ENCODE results near the gene MLPH. TPM values are rescaled to one million over a fixed set of nuclear protein-coding genes. Genes with fewer than 3 reads are reported as not detected.
A peak's percentile ranks its signal among the peaks of the same experiment; 100 is the strongest.

MLPH gene
- total RNA-seq, 1 experiment from 2014 or later = 7.7 TPM

GRCh38 chr2:237568121-237568660 is 81.1 kb downstream of the MLPH start:
- DNase-seq (ENCODE audit: low spot score) = no peak

- DNase-seq (ENCODE audit: low spot score) = no peak
These were observed 82.0 kb downstream of the MLPH start for GRCh38 chr2:237569041-237569440.

- no peak for DNase-seq (ENCODE audit: low spot score)
These were observed 82.8 kb downstream of the MLPH start for GRCh38 chr2:237569896-237570295.

GRCh38 chr2:237570776-237571335 is 83.8 kb downstream of the MLPH start:
- DNase-seq (ENCODE audit: low spot score) = no peak

- DNase-seq (ENCODE audit: low spot score) = no peak
These were observed 84.5 kb downstream of the MLPH start for GRCh38 chr2:237571551-237571950.

- DNase-seq (ENCODE audit: low spot score) = peak; percentile 87
These were observed 85.1 kb downstream of the MLPH start for GRCh38 chr2:237572021-237572741.

GRCh38 chr2:237572742-237573101 is 85.7 kb downstream of the MLPH start:
- DNase-seq (ENCODE audit: low spot score) = no peak

GRCh38 chr2:237573721-237574415 is 86.8 kb downstream of the MLPH start:
- no peak for DNase-seq (ENCODE audit: low spot score)

GRCh38 chr2:237574467-237574866 is 87.4 kb downstream of the MLPH start:
- DNase-seq (ENCODE audit: low spot score) = no peak

GRCh38 chr2:237574894-237575868 is 88.1 kb downstream of the MLPH start:
- DNase-seq (ENCODE audit: low spot score) = peak; percentile 54

GRCh38 chr2:237575869-237576862 is 89.1 kb downstream of the MLPH start:
- no peak for DNase-seq (ENCODE audit: low spot score)

- no peak for DNase-seq (ENCODE audit: low spot score)
These were observed 89.9 kb downstream of the MLPH start for GRCh38 chr2:237576974-237577373.

- DNase-seq (ENCODE audit: low spot score) = no peak
These were observed 90.4 kb downstream of the MLPH start for GRCh38 chr2:237577458-237577857.

- DNase-seq (ENCODE audit: low spot score) = no peak
These were observed 91.2 kb downstream of the MLPH start for GRCh38 chr2:237577956-237578870.

GRCh38 chr2:237581326-237581725 is 94.3 kb downstream of the MLPH start:
- no peak for DNase-seq (ENCODE audit: low spot score)

GRCh38 chr2:237581751-237582746 is 95.0 kb downstream of the MLPH start:
- peak; percentile 58 for DNase-seq (ENCODE audit: low spot score)

GRCh38 chr2:237583385-237584295 is 96.6 kb downstream of the MLPH start:
- no peak for DNase-seq (ENCODE audit: low spot score)
